Measurements from ENCODE around the gene CELA2B.
"Not testable (repeated sequence)": the region's sequence is repeated elsewhere in the genome, so short reads cannot be mapped to it uniquely, and the experiment has no call there.

Gene CELA2B

GRCh38 chr1:15445390-15446122 is 30.3 kb upstream of the CELA2B start:
- DNase-seq (ENCODE audit: low read depth in 2 of 2) = no peak

- DNase-seq (ENCODE audit: low read depth in 2 of 2) = no peak
These were observed 29.7 kb upstream of the CELA2B start for GRCh38 chr1:15446212-15446611.

GRCh38 chr1:15448877-15449462 is 26.9 kb upstream of the CELA2B start:
- no peak for DNase-seq (ENCODE audit: low read depth in 2 of 2)

- DNase-seq (ENCODE audit: low read depth in 2 of 2) = no peak
These were observed 26.3 kb upstream of the CELA2B start for GRCh38 chr1:15449567-15449966.

GRCh38 chr1:15451014-15451722 is 24.7 kb upstream of the CELA2B start:
- DNase-seq (ENCODE audit: low read depth in 2 of 2) = no peak

GRCh38 chr1:15452216-15452615 is 23.7 kb upstream of the CELA2B start:
- no peak for DNase-seq (ENCODE audit: low read depth in 2 of 2)

GRCh38 chr1:15452866-15453571 is 22.9 kb upstream of the CELA2B start:
- DNase-seq (ENCODE audit: low read depth in 2 of 2) = no peak

GRCh38 chr1:15453734-15454133 is 22.2 kb upstream of the CELA2B start:
- DNase-seq (ENCODE audit: low read depth in 2 of 2) = no peak

- no peak for DNase-seq (ENCODE audit: low read depth in 2 of 2)
These were observed 21.6 kb upstream of the CELA2B start for GRCh38 chr1:15454256-15454655.

GRCh38 chr1:15455522-15455921 is 20.4 kb upstream of the CELA2B start:
- DNase-seq (ENCODE audit: low read depth in 2 of 2) = no peak

- no peak for DNase-seq (ENCODE audit: low read depth in 2 of 2)
These were observed 19.5 kb upstream of the CELA2B start, which contains the start of gene CELA2A for GRCh38 chr1:15456313-15456954. Gene CELA2A, plus strand, starts transcription at chr1:15456732. Its CDS starts 22 bp downstream, at chr1:15456754.

- no peak for DNase-seq (ENCODE audit: low read depth in 2 of 2)
These were observed 18.3 kb upstream of the CELA2B start for GRCh38 chr1:15457585-15457984.

GRCh38 chr1:15458388-15458787 is 17.5 kb upstream of the CELA2B start:
- not testable (repeated sequence) for DNase-seq (ENCODE audit: low read depth in 2 of 2)

- DNase-seq (ENCODE audit: low read depth in 2 of 2) = no peak
These were observed 15.9 kb upstream of the CELA2B start for GRCh38 chr1:15459771-15460707.

- no peak for DNase-seq (ENCODE audit: low read depth in 2 of 2)
These were observed 15.2 kb upstream of the CELA2B start for GRCh38 chr1:15460708-15461095.

GRCh38 chr1:15463064-15463800 is 12.7 kb upstream of the CELA2B start:
- DNase-seq (ENCODE audit: low read depth in 2 of 2) = not testable (repeated sequence)

GRCh38 chr1:15463926-15464322 is 12.0 kb upstream of the CELA2B start:
- not testable (repeated sequence) for DNase-seq (ENCODE audit: low read depth in 2 of 2)

GRCh38 chr1:15465674-15466073 is 10.2 kb upstream of the CELA2B start:
- no peak for DNase-seq (ENCODE audit: low read depth in 2 of 2)

GRCh38 chr1:15466955-15467625 is 8.8 kb upstream of the CELA2B start:
- DNase-seq (ENCODE audit: low read depth in 2 of 2) = not testable (repeated sequence)
